NCI-H82 treated with DMSO at 0.1 percent for 48 hours (cell line): Measurements from ENCODE around the gene VIPR2.
"Not testable (repeated sequence)": the region's sequence is repeated elsewhere in the genome, so short reads cannot be mapped to it uniquely, and the experiment has no call there.

Experiments
- DNase-seq: peaks from one replicate; lab custom pipeline; 2025; ENCODE audit not compliant: unreplicated experiment; lab: John Stamatoyannopoulos, UW

VIPR2 gene

DNA sequence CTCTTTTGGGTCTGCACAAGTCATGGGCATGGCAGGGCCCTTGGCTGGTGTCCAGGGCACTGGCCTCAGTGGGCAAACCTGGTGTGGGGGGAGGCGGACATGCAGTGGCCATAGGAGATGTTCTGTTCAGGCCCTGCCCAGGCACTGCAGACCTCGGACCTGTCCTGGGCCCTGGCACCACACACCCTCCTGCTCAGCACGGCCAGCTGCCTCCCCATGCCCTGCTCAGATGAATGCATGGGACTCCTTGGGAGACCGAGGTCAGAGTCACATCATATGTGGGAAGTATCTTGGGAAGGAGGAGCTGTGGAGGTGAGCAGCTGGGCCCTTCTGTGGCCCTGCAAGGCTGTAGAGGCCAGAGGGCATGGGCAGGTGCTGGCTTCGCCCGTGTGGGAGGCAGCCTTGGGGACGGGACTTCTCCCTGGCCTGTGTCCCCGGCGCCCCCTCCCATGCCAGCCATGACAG lies 130.8 kb downstream of the VIPR2 start:
- DNase-seq: no peak

DNA sequence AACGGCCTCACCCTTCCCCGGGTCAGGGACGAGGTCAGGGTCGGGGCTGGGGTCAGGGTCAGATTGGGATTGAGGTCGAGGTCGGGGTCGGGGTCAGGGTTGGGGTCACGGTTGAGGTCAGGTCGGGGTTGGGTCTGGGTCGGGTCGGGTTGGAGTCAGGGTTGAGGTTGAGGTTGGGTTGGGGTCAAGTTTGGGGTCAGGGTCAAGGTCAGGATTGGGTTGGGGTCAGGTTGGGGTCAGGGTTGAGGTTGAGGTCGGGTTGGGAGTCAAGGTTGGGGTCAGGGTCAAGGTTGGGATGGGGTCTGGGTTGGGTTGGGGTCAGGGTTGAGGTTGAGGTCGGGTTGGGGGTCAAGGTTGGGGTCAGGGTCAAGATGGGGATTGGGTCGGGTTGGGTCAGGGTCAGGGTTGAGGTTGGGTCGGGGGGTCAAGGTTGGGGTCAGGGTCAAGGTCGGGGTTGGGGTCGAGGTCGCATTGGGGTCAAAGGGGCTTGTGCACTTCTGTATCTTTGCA lies 131.4 kb downstream of the VIPR2 start:
- DNase-seq: no peak

DNA sequence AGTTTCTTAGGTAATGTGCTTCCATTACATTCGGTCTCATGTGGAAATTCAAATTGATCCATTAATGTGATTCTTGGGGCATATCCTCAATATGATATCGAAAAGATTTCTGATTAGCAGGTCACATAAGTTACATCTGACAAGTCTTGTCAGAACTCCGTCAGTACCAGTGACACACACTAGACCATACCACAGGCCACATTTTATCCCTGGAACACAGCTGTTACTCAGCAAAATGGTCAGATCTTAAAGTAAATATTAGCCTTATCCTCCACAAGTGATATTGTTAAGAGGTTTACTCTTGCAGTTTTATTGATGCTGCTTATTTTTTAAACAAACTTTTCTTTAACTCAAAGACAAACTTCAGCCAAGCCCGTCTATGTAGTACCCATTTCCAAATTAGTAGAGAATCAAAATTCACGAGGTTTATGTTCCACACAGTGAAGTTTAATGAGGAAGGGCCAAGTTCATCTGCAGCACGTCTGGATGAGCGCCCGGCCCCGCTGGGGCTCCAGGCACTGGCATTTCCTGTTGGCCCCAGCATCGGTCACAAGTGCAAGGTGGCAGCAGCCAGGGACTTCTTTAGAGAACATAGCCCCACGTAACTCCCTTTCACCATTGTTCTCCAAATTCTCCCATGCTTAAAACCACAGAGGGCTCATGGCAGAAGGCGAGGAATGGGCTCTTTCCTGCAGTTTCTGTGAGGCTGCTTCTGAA lies 132.2 kb downstream of the VIPR2 start:
- no peak for DNase-seq

DNA sequence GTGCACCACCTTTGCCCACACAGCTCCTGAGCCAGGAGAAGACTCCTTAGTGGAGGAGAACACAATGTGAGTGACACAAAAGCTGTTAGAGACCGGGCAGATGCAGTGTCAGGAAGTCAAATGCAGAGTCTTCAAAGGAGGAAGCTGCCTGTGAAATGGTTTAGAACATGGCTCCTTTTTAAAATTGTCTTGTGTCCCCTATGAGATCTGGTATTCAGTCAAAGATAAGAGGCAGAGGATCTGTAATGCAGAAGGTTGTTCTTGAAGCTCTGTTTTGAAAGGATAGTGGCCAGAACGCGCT lies 133.0 kb downstream of the VIPR2 start:
- DNase-seq: no peak

- DNase-seq: no peak
Measured at GRCh38 chr7:159010937-159011721, 133.5 kb downstream of the VIPR2 start.

DNA sequence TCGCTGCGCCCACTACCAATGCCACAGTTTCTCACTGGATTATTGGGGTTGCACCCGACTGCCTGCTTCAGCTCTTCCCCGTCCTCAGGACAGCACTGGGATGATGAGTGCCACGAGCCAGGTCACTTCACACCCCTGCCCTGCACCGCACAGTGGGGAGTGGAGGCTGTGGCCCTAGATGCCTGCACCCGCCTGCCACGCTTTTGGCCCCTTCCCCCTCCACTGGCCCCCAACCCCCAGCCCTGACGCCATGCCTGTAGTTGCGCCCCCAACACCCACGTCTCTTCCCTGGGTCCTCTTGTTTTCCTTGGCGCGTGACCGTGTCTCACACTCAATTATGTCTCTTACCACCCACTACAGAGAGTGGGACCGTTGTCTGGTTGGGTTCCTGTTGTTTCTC lies 134.3 kb downstream of the VIPR2 start:
- no peak for DNase-seq

DNA sequence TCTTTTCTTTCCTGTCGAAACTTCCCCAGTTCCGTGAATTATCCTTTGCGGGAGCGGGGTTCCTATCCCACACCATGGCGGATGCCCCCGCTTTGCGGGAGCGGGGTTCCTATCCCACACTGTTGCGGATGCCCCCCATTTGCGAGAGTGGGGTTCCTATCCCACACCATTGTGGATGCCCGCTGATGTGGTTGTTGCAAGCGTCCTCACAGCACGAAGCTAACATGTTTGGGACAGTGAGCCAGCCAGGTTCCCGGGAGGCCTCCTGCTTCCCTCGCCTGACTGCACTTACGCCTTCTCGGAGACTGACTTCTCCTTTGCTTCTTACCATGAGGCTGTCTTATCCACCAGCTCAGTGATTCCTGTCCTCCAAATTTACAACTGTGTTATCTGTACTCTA lies 134.7 kb downstream of the VIPR2 start:
- DNase-seq: no peak

GRCh38 chr7:159008417-159008816 lies 136.2 kb downstream of the VIPR2 start:
- no peak for DNase-seq

DNA sequence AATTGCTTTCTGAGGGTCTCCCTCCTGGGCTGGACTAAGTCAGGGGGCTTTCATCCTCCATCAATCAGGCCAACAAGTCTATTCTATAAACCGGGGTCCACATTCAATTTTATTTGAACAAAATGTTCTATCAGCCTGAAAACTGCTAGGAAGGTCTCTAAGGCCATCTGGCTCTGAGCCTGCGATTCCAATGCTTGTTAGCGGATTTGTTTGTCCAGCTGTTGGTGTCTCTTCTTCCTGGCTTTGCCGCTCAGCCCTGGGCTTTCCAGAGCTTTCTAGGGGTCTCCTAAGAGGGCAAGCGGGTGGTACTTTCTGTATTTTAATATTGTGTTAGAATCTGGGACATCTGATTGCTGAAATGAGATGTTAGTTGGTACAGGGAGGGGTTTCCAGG lies 136.7 kb downstream of the VIPR2 start:
- DNase-seq: no peak

DNA sequence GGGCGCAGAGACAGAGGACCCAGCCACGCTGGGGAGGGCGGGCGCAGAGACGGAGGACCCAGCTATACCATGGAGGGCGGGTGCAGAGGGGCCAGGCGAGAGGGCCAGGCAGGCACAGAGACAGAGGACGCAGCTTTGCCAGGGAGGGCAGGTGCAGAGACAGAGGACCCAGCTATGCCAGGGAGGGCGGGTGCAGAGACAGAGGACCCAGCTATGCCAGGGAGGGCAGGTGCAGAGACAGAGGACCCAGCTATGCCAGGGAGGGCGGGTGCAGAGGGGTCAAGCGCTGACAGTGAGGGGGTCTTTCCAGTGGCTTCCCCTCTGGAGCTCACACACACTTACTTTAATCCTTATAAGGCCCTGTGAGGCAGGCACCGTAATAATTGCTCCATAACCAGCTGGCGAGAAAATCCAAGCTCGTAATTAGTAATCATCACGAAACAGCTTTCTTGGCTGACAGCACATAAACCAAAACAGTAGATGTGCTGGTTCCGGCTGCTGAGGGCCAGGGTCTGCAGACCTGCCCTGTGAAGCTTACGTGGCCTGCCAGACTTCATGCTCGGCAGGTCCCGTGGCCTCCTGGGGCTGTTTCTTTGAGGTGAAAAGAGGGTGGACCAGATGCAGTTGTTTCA lies 137.2 kb downstream of the VIPR2 start:
- DNase-seq: no peak

DNA sequence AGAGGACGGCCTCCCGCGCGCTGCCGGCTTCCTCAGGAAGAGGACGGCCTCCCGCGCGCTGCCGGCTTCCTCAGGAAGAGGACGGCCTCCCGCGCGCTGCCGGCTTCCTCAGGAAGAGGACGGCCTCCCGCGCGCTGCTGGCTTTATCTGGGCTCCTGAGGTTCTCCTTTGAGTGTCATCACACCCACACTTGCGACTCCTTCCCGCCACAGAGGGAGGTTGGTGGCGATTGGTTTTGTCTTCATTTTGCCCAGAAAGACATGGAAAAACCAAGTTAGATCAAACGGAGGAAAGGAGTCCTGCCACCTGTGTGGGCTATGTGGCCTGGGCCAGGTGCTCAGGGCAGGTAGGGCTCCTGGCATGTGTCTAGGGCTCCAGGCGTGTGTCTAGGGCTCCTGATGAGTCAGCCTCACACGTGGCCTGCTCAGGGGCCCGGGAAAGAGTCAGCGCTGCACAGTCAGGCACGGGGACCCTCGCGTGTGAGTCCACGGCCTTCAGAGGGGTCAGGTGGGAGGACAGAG lies 138.0 kb downstream of the VIPR2 start:
- no peak for DNase-seq

- DNase-seq: not testable (repeated sequence)
Measured at GRCh38 chr7:159006022-159006609, 138.6 kb downstream of the VIPR2 start.

GRCh38 chr7:159005618-159006017 lies 139.0 kb downstream of the VIPR2 start:
- no peak for DNase-seq

DNA sequence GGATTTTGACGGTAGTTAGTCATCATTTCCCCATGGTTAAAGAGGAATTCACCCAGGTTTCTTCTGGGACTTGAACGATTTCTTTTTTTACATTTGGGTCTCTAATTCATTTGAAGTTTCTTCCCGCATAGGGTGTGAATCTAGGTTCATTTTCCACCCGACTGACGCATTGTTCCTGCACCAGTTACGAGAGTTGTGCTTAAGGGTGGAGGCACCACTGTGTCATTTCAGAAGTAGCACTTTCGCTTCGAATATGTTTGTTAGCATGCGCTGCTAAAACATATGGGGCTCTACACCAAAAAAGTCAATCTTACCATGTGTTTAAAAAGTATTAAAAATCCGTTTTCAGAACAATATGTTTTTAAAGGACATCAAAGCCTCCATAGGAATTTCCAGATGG lies 140.3 kb downstream of the VIPR2 start:
- no peak for DNase-seq

DNA sequence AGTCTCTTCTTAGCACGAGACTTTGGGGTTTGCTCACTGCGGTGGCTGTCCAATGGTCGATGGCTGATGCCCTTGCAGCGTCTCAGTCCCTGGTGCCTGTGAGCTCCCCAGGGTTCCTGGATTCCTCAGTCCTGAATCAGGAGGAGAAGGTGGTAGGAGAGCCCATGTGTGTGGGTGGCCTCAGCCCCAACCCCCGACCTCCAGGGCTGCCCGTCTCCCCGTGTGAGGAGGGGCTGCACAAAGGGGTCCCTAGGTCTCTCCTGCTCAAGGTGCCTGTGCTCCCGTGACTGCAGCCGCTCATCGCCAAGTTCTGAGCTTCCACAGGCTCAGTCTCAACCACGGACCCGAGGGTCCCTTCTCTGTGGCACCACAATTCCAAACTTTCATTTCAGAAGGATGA lies 142.9 kb downstream of the VIPR2 start:
- DNase-seq: no peak

- DNase-seq: no peak
Measured at GRCh38 chr7:159000859-159001435, 143.7 kb downstream of the VIPR2 start.

GRCh38 chr7:159000070-159000469 lies 144.6 kb downstream of the VIPR2 start:
- DNase-seq: no peak

DNA sequence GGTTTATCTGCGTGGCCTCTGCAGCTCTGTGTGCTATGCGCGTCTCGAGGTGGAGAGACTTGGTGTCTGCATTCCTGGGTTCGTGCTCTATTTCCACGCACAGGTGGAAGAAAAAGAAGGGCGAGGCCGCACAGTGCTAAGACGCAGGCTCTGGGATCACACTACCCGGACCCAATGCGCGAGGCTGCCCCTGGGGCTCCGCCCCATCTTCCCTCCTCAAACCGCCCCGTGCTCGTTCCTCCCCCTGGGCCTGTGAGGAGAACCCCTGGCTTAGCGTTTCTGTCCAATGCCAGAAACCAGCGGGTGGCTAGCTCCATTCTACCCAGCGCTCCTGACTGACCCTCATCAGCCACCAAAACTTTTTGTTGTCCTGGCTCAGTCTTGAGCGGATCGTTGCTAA lies 145.2 kb downstream of the VIPR2 start:
- no peak for DNase-seq

DNA sequence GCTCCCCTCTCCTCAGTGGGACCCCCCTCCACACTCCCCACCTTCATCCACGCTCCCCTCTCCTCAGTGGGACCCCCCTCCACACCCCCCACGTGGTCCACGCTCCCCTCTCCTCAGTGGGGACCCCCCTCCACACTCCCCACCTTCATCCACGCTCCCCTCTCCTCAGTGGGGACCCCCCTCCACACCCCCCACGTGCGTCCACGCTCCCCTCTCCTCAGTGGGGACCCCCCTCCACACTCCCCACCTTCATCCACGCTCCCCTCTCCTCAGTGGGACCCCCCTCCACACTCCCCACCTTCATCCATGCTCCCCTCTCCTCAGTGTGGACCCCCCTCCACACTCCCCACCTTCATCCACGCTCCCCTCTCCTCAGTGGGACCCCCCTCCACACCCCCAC lies 146.4 kb downstream of the VIPR2 start:
- not testable (repeated sequence) for DNase-seq

DNA sequence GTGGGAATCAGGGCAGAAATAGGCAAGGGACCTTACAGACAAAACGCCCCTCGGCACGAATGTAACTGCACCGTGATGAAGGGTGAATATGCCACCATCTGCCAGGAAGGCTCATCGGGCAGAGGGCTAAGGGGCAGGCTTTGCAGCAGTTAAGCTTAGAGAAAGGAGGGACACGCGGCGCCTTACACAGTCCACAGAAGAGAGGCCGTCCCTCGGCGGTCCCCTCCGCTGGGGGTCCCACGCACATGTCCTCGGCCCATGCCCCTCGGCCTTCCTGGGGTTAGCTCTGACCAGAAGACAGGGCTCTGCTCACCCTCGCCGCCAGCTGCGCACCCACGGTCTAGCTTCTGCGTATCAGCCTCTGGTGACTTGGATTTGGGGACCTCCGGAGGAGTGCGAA lies 147.2 kb downstream of the VIPR2 start:
- no peak for DNase-seq

DNA sequence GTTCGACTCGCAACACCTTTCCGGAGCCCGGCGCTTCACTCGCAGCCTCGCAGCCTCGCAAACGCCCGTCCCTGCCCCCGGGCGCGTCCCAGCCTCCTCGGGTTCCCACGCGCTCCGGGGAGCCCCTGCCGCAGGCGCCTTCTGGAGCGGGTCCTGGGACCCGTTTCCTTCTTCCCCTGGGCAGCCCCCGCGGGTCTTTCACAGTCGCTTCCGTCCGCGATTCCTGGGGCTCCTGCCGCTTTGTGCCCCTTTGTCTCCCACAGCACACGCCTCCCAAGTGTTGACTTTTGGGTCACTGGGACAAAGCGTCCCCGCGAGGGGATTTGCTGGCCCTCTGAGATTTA lies 147.6 kb downstream of the VIPR2 start:
- DNase-seq: no peak
